Nephron (organoid): Measurements from ENCODE around the gene JMJD8.

ENCODE experiments used
- H3K27ac Mint-ChIP-seq, 3 experiments: 2 replicates each; pipeline ENCODE4 v1.8.0; 2020; ENCODE audit warnings: mixed read lengths in 3 of 3, mild to moderate bottlenecking in 2 of 3, moderate library complexity in 1 of 3
- H3K27me3 Mint-ChIP-seq: 2 replicates; pipeline ENCODE4 v1.8.0; 2021; ENCODE audit warnings: low read depth, mild to moderate bottlenecking, moderate library complexity, mixed read lengths
- H3K36me3 Mint-ChIP-seq: 2 replicates; pipeline ENCODE4 v1.8.0; 2020; ENCODE audit warnings: low read depth, mixed read lengths
- H3K4me1 Mint-ChIP-seq: 2 replicates; pipeline ENCODE4 v1.8.0; 2020; ENCODE audit warnings: mixed read lengths
- H3K4me3 Mint-ChIP-seq, 3 experiments: 2 replicates each; pipeline ENCODE4 v1.8.0; 2020; ENCODE audit warnings: mild to moderate bottlenecking in 3 of 3, mixed read lengths in 3 of 3, moderate library complexity in 2 of 3
- H3K9me3 Mint-ChIP-seq: 2 replicates; pipeline ENCODE4 v1.8.0; 2020; ENCODE audit warnings: mixed read lengths
- CTCF ChIP-seq, 3 experiments: fragments of 200-600 bp; sonication (generic); IDR thresholded peaks; one replicate each; pipeline ENCODE4 v1.5.0; 2021; ENCODE audit warnings: antibody characterized with exemption in 3 of 3; ENCODE audit not compliant: unreplicated experiment in 3 of 3

Gene JMJD8

GRCh38 chr16:729768-730665 is 45.9 kb upstream of the JMJD8 start:
- Mint-ChIP-seq H3K4me1 (no peaks in the 10 kb centered on the region), H3K9me3 (no peaks in the 10 kb centered on the region), H3K36me3 (peaks cover 7% of the 10 kb centered on the region), H3K27me3 (peaks cover 13% of the 10 kb centered on the region), H3K27ac (no peak overlapping the region), H3K4me3 (peak overlapping the region in 1 of 3 experiments; percentile 30)
- no peak for TF ChIP-seq CTCF (IDR thresholded peaks at IDR 0.05; ENCODE audit: unreplicated experiment in 3 of 3)

GRCh38 chr16:728890-729744 is 45.0 kb upstream of the JMJD8 start:
- Mint-ChIP-seq H3K27ac (no peak overlapping the region), H3K9me3 (no peaks in the 10 kb centered on the region), H3K36me3 (peaks cover 7% of the 10 kb centered on the region), H3K4me3 (peak overlapping the region in 2 of 3 experiments; percentile 22 to 45), H3K27me3 (peaks cover 13% of the 10 kb centered on the region), H3K4me1 (no peaks in the 10 kb centered on the region)
- TF ChIP-seq CTCF (IDR thresholded peaks at IDR 0.05; ENCODE audit: unreplicated experiment in 3 of 3): no peak

GRCh38 chr16:728131-728889 is 44.2 kb upstream of the JMJD8 start:
- Mint-ChIP-seq H3K27ac (no peak overlapping the region), H3K4me3 (peak overlapping the region; percentile 22 to 45 (median 28)), H3K27me3 (peaks cover 13% of the 10 kb centered on the region), H3K4me1 (no peaks in the 10 kb centered on the region), H3K36me3 (peaks cover 7% of the 10 kb centered on the region), H3K9me3 (no peaks in the 10 kb centered on the region)
- no peak for TF ChIP-seq CTCF (IDR thresholded peaks at IDR 0.05; ENCODE audit: unreplicated experiment in 3 of 3)

GRCh38 chr16:727291-727977 is 43.3 kb upstream of the JMJD8 start:
- peak overlapping the region in 1 of 3 experiments; percentile 35 for H3K4me3 Mint-ChIP-seq
- H3K9me3 Mint-ChIP-seq: no peaks in the 10 kb centered on the region
- no peak overlapping the region for H3K27ac Mint-ChIP-seq
- H3K36me3 Mint-ChIP-seq: peaks cover 3% of the 10 kb centered on the region
- peaks cover 13% of the 10 kb centered on the region for H3K27me3 Mint-ChIP-seq
- H3K4me1 Mint-ChIP-seq: no peaks in the 10 kb centered on the region
- no peak for TF ChIP-seq CTCF (IDR thresholded peaks at IDR 0.05; ENCODE audit: unreplicated experiment in 3 of 3)
